ENCODE data around the gene SCAMP1. TPM values are rescaled to one million over a fixed set of nuclear protein-coding genes. Genes with fewer than 3 reads are reported as not detected.

SCAMP1 gene
- total RNA-seq, 1 experiment from 2014 or later, result 43.8 TPM

GRCh38 chr5:78360674-78360923 is 182 bp downstream of the SCAMP1 start (continued):
- 0 out of 2 replicates have a peak, but pooled peaks have one; percentile 47 for TF ChIP-seq ZNF281 (CRISPR knock-in tag; IDR thresholded peaks at IDR 0.05)
- TF ChIP-seq, protein P1, sequence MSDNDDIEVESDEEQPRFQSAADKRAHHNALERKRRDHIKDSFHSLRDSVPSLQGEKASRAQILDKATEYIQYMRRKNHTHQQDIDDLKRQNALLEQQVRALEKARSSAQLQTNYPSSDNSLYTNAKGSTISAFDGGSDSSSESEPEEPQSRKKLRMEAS (CRISPR knock-in tag; IDR thresholded peaks at IDR 0.05), result peak; percentile 47; the same call in 1 of the 2 replicates
- no peak for TF ChIP-seq ZNF317 (CRISPR knock-in tag; IDR thresholded peaks at IDR 0.05; ENCODE audit: borderline replicate concordance, low read depth)
- TF ChIP-seq ZNF138 (CRISPR knock-in tag; conservative IDR thresholded peaks at IDR 0.05), result no peak
- TF ChIP-seq TP53 (CRISPR knock-in tag; IDR thresholded peaks at IDR 0.05), result no peak
- no peak for TF ChIP-seq OVOL2 (CRISPR knock-in tag; IDR thresholded peaks at IDR 0.05; ENCODE audit: borderline replicate concordance)
- no peak for TF ChIP-seq GABPB1 (CRISPR knock-in tag; IDR thresholded peaks at IDR 0.05)
- TF ChIP-seq CREB1 (CRISPR knock-in tag; IDR thresholded peaks at IDR 0.05), result no peak
- no peak for TF ChIP-seq E2F5 (CRISPR knock-in tag; IDR thresholded peaks at IDR 0.05)
- TF ChIP-seq STAT6 (CRISPR knock-in tag; conservative IDR thresholded peaks at IDR 0.05; ENCODE audit: low read depth), result no peak
- no peak for TF ChIP-seq ZNF263 (CRISPR knock-in tag; IDR thresholded peaks at IDR 0.05; ENCODE audit: low read depth)
- TF ChIP-seq, protein P2, sequence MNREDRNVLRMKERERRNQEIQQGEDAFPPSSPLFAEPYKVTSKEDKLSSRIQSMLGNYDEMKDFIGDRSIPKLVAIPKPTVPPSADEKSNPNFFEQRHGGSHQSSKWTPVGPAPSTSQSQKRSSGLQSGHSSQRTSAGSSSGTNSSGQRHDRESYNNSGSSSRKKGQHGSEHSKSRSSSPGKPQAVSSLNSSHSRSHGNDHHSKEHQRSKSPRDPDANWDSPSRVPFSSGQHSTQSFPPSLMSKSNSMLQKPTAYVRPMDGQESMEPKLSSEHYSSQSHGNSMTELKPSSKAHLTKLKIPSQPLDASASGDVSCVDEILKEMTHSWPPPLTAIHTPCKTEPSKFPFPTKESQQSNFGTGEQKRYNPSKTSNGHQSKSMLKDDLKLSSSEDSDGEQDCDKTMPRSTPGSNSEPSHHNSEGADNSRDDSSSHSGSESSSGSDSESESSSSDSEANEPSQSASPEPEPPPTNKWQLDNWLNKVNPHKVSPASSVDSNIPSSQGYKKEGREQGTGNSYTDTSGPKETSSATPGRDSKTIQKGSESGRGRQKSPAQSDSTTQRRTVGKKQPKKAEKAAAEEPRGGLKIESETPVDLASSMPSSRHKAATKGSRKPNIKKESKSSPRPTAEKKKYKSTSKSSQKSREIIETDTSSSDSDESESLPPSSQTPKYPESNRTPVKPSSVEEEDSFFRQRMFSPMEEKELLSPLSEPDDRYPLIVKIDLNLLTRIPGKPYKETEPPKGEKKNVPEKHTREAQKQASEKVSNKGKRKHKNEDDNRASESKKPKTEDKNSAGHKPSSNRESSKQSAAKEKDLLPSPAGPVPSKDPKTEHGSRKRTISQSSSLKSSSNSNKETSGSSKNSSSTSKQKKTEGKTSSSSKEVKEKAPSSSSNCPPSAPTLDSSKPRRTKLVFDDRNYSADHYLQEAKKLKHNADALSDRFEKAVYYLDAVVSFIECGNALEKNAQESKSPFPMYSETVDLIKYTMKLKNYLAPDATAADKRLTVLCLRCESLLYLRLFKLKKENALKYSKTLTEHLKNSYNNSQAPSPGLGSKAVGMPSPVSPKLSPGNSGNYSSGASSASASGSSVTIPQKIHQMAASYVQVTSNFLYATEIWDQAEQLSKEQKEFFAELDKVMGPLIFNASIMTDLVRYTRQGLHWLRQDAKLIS (CRISPR knock-in tag; IDR thresholded peaks at IDR 0.05; ENCODE audit: borderline replicate concordance), result 0 out of 2 replicates have a peak, but pooled peaks have one; percentile 38
- TF ChIP-seq GTF2I (CRISPR knock-in tag; conservative IDR thresholded peaks at IDR 0.05), result no peak
- TF ChIP-seq ZNF425 (CRISPR knock-in tag; conservative IDR thresholded peaks at IDR 0.05), result no peak
- peak; percentile 1; the same call in 1 of the 2 replicates for TF ChIP-seq FOXK1 (CRISPR knock-in tag; IDR thresholded peaks at IDR 0.05)
- no peak for TF ChIP-seq CREM (CRISPR knock-in tag; IDR thresholded peaks at IDR 0.05)
- no peak for TF ChIP-seq ZBTB21 (CRISPR knock-in tag; IDR thresholded peaks at IDR 0.05; ENCODE audit: borderline replicate concordance)
- TF ChIP-seq, protein P3, sequence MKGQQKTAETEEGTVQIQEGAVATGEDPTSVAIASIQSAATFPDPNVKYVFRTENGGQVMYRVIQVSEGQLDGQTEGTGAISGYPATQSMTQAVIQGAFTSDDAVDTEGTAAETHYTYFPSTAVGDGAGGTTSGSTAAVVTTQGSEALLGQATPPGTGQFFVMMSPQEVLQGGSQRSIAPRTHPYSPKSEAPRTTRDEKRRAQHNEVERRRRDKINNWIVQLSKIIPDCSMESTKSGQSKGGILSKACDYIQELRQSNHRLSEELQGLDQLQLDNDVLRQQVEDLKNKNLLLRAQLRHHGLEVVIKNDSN (CRISPR knock-in tag; IDR thresholded peaks at IDR 0.05), result no peak; the same call in 1 of the 2 replicates
- TF ChIP-seq FOXP4 (CRISPR knock-in tag; IDR thresholded peaks at IDR 0.05), result peak; percentile 12; the same call in 1 of the 2 replicates
- no peak for TF ChIP-seq SP1 (CRISPR knock-in tag; conservative IDR thresholded peaks at IDR 0.05)
- TF ChIP-seq GRHL2 (CRISPR knock-in tag; IDR thresholded peaks at IDR 0.05; ENCODE audit: insufficient replicate concordance, severe bottlenecking), result no peak
- no peak for TF ChIP-seq TEAD4 (CRISPR knock-in tag; IDR thresholded peaks at IDR 0.05)

Measured in WTC11 (cell line).